ENCODE results near the gene LPAR3.

Gene LPAR3

GRCh38 chr1:84899969-84900368 is 7.0 kb upstream of the LPAR3 start (continued):
- no peak for TF ChIP-seq ZSCAN18 (tag by site-specific recombination; IDR thresholded peaks at IDR 0.05)
- no peak for TF ChIP-seq YY2 (tag by site-specific recombination; IDR thresholded peaks at IDR 0.05)
- TF ChIP-seq ZNF792 (tag by site-specific recombination; IDR thresholded peaks at IDR 0.05) = no peak

GRCh38 chr1:84896279-84896678 is 3.3 kb upstream of the LPAR3 start:
- no peaks in the 10 kb centered on the region for H3K4me1 ChIP-seq (ENCODE audit: control insufficient read depth, insufficient read depth, low read length)
- H3K9me3 ChIP-seq (ENCODE audit: control insufficient read depth, insufficient read depth, low read depth, low read length) = no peaks in the 10 kb centered on the region
- no peaks in the 10 kb centered on the region for H3K36me3 ChIP-seq (ENCODE audit: control insufficient read depth in 2 of 2, insufficient read depth in 1 of 2, low read length in 2 of 2)
- CTCF ChIA-PET = interaction anchor here (0.7 to 1.4 kb wide), 4 partner anchors 49 to 359 kb away, joined by 3 to 4 read pairs (median 4); no protein-coding TSS in a partner anchor
- no peak overlapping the region for H3K27ac ChIP-seq (ENCODE audit: extremely low read depth, low read depth, low read length)
- TF ChIP-seq ZNF146 (tag by site-specific recombination; IDR thresholded peaks at IDR 0.05) (no peak), ZNF843 (tag by site-specific recombination; IDR thresholded peaks at IDR 0.05) (no peak), TCF7L2 (IDR thresholded peaks at IDR 0.05; ENCODE audit: borderline replicate concordance, low read depth, low read length) (no peak), KLF7 (tag by site-specific recombination; IDR thresholded peaks at IDR 0.05; ENCODE audit: borderline replicate concordance) (no peak), ZNF366 (tag by site-specific recombination; conservative IDR thresholded peaks at IDR 0.05) (no peak), ZSCAN30 (tag by site-specific recombination; IDR thresholded peaks at IDR 0.05) (no peak), SCRT2 (tag by site-specific recombination; IDR thresholded peaks at IDR 0.05) (no peak)
- TF ChIP-seq, protein P1, sequence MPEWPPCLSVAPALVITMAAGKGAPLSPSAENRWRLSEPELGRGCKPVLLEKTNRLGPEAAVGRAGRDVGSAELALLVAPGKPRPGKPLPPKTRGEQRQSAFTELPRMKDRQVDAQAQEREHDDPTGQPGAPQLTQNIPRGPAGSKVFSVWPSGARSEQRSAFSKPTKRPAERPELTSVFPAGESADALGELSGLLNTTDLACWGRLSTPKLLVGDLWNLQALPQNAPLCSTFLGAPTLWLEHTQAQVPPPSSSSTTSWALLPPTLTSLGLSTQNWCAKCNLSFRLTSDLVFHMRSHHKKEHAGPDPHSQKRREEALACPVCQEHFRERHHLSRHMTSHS (tag by site-specific recombination; IDR thresholded peaks at IDR 0.05) = no peak
- no peak overlapping the region for H3K4me3 ChIP-seq (ENCODE audit: low read depth, low read length)
- POLR2A ChIA-PET = no interaction called here

- no peaks in the 10 kb centered on the region for H3K36me3 ChIP-seq (ENCODE audit: control insufficient read depth in 2 of 2, insufficient read depth in 1 of 2, low read length in 2 of 2)
- H3K4me1 ChIP-seq (ENCODE audit: control insufficient read depth, insufficient read depth, low read length) = no peaks in the 10 kb centered on the region
- no peak overlapping the region for H3K4me3 ChIP-seq (ENCODE audit: low read depth, low read length)
- H3K27ac ChIP-seq (ENCODE audit: extremely low read depth, low read depth, low read length) = no peak overlapping the region
- TF ChIP-seq ZNF621 (tag by site-specific recombination; IDR thresholded peaks at IDR 0.05) (no peak), ZNF768 (tag by site-specific recombination; IDR thresholded peaks at IDR 0.05) (no peak), EGR2 (tag by site-specific recombination; IDR thresholded peaks at IDR 0.05; ENCODE audit: low read depth) (no peak), ZNF624 (tag by site-specific recombination; IDR thresholded peaks at IDR 0.05) (no peak)
- ChIA-PET CTCF (interaction anchor here (0.7 kb wide), 1 partner anchor 57 kb away, joined by 3 read pairs; no protein-coding TSS in a partner anchor), POLR2A (no interaction called here)
- no peaks in the 10 kb centered on the region for H3K9me3 ChIP-seq (ENCODE audit: control insufficient read depth, insufficient read depth, low read depth, low read length)
These were observed 2.4 kb downstream of the LPAR3 start for GRCh38 chr1:84890566-84890965.

GRCh38 chr1:84889437-84889836 is 3.6 kb downstream of the LPAR3 start:
- CTCF ChIA-PET = interaction anchor here (0.5 kb wide), 1 partner anchor 605 kb away, joined by 3 read pairs; no protein-coding TSS in a partner anchor
- POLR2A ChIA-PET = interaction anchor here (0.6 kb wide), 1 partner anchor 24 kb away, joined by 3 read pairs; no protein-coding TSS in a partner anchor
- Histone ChIP-seq H3K4me3 (ENCODE audit: low read depth, low read length) (no peak overlapping the region), H3K4me1 (ENCODE audit: control insufficient read depth, insufficient read depth, low read length) (no peaks in the 10 kb centered on the region), H3K36me3 (ENCODE audit: control insufficient read depth in 2 of 2, insufficient read depth in 1 of 2, low read length in 2 of 2) (no peaks in the 10 kb centered on the region), H3K9me3 (ENCODE audit: control insufficient read depth, insufficient read depth, low read depth, low read length) (no peaks in the 10 kb centered on the region), H3K27ac (ENCODE audit: extremely low read depth, low read depth, low read length) (no peak overlapping the region)
- no peak for TF ChIP-seq BCL11B (tag by site-specific recombination; IDR thresholded peaks at IDR 0.05; ENCODE audit: low read depth)
